GM19397 (cell line): ENCODE results near the gene FOXP1.

Source experiments
- ATAC-seq: cut with Tn5 transposase; IDR thresholded peaks from one replicate; pipeline ENCODE4 v1.9.1; 2021; ENCODE audit warnings: mild to moderate bottlenecking, moderate library complexity; ENCODE audit not compliant: unreplicated experiment

Gene FOXP1

DNA sequence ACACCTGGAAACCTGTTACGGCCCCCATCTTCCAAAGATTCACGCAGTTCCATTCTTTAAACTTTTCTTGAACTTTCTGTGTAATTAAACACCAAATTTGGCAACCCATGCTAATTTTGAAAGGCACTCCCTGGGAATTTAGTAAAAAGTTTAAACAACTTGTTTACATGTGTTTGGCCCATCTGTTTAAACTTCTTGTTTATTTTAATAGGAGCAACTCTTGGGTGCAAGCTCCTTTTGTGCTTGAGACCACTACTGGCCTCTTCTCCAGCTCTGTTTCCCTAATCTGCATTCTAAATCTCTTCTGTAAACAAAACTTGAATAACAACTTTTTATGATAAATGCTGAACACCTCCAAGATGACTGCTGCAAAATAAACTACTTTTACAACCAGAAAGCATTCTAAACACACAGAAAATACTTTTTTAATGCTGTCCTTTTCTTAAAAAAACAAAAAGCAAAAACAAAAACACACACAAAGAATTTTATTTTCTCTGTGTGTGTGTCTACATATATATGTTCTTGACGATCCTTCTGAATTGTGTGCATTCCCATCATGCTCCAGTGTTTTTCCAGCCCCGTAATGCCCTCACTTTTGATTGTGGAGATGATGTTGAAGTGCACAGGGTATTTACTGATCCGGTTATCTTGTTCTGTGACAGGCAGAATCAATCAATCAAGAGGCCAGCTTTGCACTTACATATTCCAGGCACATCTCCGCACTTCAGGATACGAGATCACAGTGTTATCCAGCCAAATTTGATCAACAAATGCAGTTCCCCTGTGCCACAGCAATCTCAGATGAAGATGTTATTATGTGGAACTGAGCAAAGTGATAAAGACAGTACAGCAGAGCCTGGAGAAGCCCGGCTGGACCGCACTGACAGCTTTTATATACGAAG lies 416.9 kb downstream of the FOXP1 start:
- no peak for ATAC-seq

DNA sequence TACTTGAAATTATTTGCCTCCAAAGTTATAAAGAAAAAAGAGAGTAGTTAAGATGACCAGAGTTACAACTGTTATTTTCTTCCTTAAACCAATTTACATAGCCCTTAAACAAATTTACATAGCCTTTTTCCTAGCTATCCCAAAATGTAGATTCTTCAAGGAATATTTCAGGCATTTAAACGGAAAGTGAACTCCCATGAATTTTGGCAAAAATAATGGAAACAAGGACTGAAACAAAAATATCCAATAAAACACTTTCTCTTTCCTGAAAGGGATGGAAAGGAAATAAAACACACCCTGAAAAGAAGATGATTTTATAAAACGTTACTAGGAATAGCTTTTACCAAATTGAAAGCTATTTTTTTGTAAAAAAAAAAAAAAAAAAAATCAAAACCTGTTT lies 418.6 kb downstream of the FOXP1 start:
- ATAC-seq, result no peak

DNA sequence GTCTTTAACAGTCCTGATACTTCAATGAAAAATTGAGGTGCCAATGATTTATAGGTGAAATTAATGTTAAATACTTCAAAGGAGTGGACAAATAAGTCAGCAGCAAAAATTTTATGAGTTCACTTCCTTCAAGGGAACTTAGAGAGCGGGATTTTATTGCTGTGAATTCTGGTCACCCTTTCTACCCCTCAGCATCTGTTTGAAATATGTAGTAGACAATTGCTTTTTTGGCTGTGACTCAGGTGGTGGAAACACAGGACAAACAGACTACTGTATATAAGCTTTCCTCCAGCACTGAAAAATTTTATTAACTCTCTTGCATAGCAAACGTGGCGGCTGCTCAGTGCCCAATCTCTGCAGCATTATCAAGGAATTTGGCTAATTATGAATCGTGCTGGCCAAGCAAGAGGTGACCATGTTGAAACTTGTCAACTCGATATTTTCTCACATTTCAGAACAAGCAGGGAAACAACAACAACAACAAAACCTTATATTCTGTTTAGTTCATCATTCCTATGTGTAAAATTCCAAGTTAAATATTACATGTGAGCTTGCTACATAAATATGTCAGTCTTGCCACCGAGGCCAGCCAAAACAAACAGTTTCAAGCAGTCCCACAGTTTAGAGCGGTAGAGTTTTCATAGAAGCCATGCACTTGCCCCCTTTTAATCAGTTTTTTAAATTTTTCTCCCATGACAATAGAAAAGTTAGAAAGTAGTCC lies 420.2 kb downstream of the FOXP1 start:
- no peak for ATAC-seq

DNA sequence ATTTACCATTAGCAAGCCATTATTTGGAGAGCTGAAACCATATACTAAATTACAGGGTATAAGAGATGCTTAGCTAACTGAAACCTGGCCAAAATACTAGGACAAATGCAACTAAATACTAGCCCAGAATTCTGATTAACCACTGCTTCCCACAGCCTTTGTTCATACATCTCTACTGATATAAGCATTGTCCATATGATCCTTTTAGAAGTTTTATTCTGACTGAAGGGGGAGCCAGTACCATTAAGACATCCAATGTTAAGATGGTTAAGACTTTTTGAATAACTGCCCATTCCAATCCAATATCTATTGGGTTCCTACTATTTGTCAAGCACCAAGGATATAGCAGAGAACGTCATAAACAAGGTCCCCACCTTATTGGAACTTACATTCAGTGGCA lies 421.3 kb downstream of the FOXP1 start:
- no peak for ATAC-seq

DNA sequence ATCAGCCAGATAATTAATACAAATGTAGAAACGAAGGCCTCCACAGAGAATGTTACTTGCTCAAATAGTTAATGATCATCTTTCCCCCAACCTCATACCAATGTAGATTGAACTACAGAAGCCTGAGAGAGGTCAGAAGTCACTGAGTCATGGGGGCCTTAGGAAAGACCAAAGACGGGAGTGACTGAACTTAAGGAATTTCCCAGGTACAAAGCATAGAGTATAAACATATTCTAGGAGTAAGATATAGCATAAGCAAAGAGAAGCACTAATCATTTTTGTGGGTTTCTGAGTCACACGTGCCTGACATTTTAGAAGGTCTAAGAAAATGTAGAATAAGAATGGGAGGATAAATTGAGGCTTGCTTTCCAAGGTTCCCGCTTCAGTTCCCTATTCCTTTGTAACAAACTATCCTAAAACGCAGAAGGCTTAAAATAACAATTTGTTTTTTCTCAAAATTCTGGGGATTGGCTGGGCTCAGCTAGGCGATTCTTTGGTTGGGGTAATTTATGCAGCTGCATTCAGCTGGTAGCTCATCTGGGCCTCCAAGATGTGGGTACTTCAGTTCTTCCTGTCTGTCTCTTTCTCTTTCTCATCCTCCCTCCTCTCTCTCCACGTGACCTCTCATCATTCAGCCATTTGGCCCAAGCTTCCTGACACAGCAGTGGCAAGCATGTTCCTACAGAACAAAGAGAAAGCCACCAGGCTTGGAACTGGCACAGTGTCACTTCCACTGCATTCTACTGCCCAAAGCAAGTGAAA lies 422.6 kb downstream of the FOXP1 start:
- ATAC-seq, result no peak

DNA sequence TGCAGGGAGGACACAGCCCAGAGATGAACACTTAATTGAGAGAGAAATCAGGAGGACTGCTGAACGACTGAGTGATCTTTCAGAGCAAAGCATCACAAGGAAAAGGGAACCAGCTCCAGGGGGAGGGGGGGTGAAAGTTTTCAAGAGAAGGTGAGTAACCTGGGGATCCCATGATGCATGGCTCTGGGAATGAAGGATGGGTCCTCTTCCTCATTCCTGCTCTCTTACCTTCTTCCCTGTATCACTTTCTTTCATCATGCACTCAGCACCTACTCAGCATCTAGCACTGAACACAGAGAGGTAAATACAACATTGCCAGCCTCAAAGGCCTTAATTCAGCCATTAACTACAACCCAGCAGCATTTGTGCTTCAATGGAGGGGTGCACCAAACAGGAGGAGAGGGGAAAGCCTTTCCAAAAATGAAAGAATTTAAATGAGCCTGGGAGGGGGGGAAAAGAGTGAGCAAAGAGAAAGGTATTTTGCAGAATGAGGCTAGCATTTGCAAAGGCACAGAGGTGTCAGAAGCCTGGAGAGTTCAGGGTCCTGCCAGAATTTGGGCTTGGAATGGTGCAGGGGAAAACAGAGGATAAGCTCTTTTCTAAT lies 427.4 kb downstream of the FOXP1 start:
- no peak for ATAC-seq

DNA sequence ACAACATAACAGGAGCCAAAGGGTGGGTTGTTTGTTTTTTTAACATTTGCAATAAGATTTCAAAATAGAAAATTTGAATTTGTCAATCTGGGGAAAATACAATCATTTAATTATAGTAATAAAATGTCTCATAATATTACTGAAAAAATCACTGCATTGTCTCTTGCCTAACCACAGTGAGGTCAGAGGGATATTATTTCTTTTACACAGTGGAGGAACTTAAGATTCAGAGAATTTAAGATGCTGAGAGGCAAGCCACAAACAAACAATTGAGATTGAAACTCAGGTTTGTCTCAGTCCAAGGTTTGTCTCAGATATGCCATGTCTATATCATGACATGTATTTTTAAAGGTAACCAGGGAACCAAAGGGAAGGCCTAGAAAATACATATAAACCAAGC lies 428.7 kb downstream of the FOXP1 start:
- no peak for ATAC-seq

DNA sequence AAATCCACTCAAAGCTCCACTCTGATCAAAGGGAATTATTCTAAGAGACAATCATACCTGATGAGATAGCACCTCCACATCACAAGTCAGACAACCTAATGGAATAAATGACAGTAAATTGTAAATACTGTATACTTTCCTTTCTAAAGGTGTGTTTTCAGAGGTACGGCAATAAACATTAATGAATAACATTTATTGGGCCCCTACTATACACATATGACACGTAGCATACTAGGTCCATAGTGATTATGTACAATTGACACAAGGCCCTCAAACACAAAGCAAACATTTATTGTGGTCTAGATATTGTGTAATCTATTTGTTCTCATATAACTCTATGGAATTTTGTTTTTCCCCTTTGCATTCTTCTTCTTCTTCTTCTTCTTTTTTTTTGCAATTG lies 429.8 kb downstream of the FOXP1 start:
- no peak for ATAC-seq

DNA sequence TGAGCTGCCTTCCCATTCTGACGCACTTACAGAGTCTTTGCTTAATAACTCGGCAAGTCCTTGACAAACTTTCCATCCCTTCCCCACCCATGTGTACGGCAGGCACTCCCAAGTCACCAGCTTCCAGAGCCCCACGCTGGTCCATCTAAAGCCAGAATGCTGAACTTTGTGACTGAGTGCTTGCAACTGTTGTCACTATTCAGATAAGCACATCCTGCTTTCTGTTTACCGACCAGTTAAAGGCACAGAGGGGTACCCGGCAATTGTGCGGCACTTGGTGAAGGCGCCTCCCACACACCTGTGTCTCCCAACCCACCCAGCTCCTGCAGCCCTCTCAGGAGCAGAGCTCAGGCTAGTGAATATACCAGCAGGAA lies 430.6 kb downstream of the FOXP1 start:
- ATAC-seq, result no peak

DNA sequence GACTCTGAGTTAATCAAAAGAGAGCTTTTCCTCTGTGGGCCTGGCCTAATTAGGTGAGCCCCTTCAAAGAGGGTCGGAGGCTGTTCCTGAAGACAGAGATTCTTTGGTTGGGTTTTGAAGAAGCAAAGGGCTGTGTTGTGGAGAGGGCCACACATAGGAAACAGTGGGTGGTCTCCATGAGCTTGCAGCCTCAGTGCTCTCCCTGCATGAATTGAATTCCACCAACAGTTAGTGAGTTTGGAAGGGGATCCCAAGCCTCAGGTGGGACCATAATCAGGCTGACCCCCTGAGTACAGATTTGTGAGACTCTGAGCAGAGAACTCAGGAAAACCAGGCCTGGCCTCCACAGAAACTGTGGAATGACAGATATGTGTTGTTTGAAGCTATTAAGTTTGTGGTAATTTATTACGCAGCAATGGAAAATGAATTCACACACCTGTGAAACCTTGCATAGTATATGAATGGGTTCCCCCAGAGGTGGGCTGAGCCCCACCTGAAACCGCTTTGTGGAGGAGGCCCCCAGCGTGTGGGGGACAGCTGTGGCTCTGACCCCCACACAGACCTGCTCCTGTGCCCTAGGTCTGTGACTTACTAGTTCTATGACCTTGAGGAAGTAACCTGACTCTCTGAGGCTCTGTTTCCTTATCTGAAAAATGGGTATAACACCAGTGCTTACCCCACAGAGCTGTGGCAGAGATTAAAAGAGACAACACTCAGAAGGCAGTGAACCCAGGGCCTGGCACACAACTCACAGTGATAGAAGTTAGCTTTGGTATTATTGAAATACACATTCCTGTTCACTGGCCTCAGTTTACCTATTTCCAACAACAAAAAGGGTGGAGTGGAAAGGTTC lies 431.3 kb downstream of the FOXP1 start:
- ATAC-seq, result no peak

DNA sequence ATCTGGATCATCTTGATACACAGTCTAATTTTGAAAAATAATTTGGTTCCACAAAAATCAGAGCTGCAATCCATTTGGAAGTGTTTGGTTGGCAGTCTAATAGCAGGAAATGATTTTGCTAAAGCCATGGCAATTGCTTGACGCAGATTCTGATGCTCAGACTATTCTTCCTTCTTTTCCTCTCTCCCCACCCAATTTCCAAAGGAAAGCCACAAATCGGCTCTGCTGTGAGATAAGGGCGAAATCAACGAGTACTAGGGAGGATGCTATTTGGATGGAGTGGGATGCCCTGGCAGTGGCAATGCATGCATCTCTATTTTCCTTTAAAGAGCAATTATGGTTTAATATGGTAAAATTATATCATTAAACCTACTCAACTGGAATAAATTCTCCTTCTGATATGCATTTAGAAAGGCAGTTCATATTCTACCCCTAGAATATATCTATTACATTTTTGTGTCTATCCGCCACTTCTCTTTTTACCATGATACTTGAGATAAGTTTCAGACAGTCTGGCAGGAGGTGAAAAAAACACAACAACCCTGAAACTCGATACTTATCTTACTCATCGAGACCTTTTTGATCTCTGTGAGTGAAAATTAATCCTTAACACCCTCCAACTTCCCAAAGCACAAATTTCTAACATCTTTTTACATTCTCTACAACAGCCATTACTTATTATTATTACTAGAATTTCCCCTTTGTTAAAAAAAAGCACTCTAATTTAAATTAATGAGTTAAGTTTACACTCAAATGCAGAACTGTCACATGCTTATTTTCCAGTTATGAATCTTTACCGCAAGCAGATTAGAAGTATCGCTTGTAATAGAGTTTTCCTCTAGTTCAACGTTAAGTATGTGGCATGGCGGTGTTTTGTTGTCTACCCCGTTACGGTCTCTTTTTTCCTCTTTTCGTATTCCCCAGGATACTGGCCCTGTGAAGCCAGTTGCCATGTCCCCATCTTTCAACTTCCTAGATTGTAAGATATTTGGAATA lies 433.3 kb downstream of the FOXP1 start:
- ATAC-seq, result no peak

DNA sequence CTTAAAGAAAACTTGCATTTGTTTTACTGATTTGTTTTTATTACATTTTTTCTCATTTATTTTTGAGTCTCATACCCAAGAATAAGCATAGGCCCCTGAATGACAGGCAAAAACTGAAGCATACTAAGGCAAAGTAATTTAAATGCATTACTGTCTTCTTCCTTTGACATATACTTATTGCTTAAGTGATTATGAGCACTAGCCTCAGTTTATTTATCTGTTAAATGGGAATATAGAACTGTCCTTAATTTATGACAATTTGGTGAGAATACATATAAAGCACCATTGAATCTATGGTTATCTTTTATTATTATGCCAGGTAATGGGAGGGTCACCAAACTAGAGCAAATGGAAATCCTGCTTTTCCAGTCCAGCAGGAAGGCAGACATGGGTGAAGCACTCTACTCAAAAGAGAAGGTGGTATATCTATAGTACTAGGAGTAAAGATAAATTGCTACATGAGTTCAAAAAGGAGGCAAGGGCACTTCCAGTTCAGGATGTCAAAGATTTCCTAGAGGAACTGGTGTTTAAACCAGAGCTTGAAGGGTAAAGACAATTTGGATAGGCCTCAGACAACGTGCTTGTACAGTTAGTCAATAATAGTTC lies 435.0 kb downstream of the FOXP1 start:
- ATAC-seq, result no peak

DNA sequence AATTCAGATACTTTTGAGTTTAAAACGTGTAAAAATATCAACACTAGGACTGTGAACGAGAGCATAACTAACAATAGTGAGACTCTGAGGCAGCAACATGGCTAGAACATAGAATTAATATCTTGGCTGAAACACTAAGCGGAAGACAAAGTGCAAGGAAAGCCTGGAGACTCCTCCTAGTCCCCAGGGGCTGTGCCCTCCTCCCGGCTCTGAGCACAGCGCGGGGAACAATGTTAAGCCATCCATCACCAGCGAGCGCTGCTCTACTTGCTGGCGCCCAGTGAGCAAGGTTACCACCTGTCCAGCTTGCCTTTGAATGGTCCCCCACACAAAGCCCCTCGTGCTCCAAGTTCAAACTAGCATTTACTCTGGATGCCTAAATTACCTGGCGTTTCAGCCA lies 436.9 kb downstream of the FOXP1 start:
- ATAC-seq, result no peak

DNA sequence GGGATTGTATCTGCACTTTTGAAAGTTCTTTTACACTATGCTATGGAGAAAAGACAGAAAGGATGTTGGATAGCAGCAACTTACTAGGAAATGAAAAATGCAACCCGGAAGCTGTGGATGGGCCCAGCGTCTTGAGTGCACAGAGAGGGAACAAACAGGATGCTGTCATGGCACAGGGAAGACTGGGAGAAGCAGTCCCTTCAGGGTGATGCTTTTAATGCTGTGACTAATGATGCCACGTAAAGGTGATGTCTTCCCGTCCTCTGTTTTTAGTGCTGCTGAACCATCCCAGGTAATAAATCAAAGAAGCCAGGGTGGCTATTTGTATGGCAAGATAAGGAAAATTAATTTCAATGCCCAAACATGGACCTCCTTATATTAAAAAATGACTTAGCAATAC lies 437.6 kb downstream of the FOXP1 start:
- no peak for ATAC-seq

DNA sequence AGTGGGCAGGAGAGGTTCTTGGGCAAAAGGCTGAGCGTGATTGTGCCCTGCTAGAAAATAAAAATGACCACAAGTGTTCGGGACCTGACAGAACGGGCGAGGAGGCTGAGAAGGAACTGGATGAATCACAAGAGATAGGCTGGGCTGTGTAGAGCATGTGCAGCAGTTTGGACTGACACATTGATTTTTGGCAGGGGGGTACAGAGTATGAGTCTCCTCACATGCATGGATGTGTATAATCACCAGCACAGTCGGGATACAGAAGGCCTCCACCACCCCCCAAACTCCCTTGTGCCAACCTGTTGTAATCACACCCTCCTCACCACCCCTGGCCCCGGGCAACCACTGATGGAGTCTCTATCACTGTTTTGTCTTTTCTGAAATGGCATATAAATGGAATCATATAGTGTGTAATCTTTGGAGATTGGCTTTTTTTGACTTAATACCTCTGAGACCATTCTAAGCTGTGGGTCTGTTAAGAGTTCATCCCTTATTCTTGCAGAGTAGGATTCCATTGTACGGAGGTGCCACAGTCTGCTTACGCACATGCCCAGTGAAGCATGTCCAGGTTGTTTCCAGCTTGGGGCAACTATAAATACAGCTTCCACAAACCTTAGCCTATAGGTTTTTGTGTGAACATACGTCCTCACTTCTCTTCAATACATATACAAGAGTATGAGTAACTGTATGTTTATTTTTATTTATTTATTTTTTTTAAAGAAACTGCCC lies 438.8 kb downstream of the FOXP1 start:
- no peak for ATAC-seq

DNA sequence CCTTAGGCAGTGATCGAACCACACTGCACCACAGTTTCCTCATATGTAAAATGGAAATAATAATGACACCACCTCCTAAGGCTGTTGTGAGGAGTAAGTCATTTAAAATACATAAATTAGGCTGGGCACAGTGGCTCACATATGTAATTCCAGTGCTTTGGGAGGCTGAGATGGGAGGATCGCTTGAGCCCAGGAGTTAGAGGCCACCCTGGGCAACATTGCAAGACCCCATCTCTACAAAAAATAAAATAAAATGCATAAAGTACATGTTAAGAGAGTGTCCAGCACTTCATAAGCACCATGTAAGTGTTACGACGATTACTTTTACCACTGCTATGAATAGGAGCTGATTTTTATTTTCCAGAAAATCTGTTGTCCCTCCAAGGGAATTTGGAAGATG lies 440.0 kb downstream of the FOXP1 start:
- ATAC-seq, result no peak

DNA sequence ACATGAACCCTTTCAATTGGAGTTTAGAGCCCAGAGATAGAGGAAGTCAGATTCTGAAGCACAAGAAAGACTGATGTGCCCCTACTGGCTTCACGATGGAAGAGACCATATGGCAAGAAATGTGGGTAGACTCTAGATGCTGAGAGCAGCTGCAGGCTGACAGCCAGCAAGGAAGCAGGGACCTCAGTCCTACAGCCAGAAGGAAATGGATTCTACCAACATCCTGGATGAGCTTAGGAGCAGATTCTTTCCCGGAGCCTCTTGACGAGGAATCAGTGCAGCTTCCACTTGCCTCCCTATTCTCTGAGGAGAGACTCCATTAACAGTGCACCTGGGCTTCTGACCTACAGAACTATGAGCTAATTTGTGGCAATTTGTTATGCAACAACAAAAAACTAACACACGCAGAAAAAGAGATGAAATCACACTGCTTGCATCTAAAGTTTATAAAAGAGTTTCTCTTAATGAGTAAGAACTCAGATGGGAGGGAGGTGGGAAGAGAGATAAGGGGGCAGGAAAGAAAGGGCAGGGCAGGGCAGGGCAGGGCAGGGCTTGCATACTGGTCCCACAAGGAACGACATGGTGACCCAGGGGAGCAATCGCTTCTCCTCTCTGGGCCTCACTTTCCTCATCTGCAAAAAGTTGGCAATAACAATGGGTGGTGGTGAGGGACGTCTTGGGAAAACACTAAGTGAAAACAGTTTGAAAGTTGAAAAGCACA lies 440.9 kb downstream of the FOXP1 start:
- no peak for ATAC-seq
